ENCODE results near the gene LRCOL1.

Gene LRCOL1

DNA sequence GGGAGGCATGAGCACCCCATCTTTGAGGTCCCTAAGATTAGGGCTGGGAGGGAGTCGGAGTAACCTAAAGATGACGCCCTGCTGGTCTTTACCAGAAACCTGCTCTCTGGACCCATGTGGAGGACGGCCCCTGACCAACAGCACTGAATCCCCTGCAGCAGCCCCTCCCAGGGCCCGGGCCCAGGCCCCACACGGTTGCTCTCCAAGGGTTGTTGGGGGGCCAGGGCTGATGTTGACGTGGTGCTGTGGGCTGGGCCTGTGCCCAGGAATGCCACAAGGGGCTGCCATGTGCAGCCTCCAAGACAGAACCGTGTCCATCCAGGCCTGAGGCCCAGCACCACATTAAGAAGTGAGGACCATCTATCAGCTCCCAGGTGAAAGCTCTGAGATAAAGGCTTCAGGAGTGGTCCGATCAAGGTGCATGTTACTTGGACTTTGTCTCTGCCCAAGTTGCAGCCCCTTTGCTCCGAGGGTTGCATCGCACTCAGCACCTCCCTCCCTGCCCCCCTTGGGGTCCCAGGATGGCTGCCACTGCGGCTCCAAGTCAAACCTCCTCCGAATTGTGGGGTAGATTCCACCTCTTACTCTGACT lies 29.6 kb downstream of the LRCOL1 start:
- H3K27ac ChIP-seq: no peak overlapping the region
- TF ChIP-seq ZFX (IDR thresholded peaks at IDR 0.05; ENCODE audit: borderline replicate concordance): no peak
- TF ChIP-seq, protein P1, sequence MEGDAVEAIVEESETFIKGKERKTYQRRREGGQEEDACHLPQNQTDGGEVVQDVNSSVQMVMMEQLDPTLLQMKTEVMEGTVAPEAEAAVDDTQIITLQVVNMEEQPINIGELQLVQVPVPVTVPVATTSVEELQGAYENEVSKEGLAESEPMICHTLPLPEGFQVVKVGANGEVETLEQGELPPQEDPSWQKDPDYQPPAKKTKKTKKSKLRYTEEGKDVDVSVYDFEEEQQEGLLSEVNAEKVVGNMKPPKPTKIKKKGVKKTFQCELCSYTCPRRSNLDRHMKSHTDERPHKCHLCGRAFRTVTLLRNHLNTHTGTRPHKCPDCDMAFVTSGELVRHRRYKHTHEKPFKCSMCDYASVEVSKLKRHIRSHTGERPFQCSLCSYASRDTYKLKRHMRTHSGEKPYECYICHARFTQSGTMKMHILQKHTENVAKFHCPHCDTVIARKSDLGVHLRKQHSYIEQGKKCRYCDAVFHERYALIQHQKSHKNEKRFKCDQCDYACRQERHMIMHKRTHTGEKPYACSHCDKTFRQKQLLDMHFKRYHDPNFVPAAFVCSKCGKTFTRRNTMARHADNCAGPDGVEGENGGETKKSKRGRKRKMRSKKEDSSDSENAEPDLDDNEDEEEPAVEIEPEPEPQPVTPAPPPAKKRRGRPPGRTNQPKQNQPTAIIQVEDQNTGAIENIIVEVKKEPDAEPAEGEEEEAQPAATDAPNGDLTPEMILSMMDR (IDR thresholded peaks at IDR 0.05): no peak

DNA sequence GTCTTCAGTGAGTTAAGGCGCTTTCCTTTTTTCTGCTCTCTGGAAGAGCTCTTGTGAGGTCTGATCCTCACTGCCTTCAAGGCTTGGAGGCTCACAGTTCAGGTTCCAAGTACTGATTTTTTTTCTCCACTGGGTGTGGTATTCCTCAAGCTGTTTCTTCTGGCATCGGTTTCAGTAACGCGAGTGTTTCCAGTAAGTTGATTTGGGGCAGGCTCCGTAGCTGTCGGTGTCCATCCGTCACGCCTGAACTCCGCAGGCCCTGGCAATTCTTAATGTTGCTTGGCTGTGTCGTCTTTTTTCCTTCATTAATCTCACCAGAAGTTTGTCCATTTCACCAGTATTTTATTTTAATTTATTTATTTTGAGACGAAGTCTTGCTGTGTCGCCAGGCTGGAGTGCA lies 30.6 kb downstream of the LRCOL1 start:
- no peak for TF ChIP-seq ZFX (IDR thresholded peaks at IDR 0.05; ENCODE audit: borderline replicate concordance)

DNA sequence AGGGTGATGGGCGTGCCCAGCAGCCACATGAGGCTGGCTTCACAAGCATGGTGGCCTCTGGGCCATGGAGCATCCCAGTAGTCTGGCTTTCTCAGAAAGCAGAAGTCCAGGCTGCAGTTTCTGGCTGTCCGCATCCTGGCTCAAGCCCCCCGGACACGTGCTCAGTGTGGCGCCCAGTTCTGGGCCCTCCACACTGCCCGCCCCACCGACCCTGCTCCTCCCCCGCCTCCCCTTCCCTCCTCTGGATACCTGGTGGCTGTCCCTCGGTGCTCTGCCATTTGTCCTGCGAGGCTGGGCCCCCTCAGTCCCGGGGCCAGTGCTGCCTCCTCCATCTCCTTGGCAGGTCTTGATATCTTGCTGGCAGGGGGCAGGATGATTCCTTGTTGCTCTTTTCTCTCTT lies 31.6 kb downstream of the LRCOL1 start:
- no peak overlapping the region for H3K27ac ChIP-seq
- TF ChIP-seq ZFX (IDR thresholded peaks at IDR 0.05; ENCODE audit: borderline replicate concordance): no peak
- TF ChIP-seq, protein P1 (IDR thresholded peaks at IDR 0.05): no peak

More for the DNA sequence above, 30.6 kb downstream of the LRCOL1 start:
- H3K27ac ChIP-seq: 0 out of 2 replicates have a peak overlapping the region, but pooled peaks have one; percentile 12

DNA sequence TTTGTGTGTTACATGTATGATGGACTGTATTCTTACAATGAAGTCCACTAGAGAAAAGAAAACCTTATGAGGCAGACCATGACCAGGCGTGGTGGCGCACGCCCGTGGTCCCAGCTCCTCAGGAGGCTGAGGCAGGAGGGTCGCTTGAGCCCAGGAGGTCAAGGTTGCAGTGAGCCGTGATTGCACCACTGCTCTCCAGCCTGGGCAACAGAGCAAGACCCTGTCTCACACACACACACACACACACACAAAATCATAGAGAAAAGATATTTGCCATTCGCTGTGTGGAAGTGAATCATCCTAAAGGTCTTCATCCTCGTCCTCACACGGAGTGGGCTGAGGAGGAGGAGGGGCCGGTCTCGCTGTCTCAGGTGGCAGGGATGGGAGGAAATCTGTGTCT lies 32.3 kb downstream of the LRCOL1 start:
- H3K27ac ChIP-seq: no peak overlapping the region
- TF ChIP-seq, protein P1 (IDR thresholded peaks at IDR 0.05): no peak
- TF ChIP-seq ZFX (IDR thresholded peaks at IDR 0.05; ENCODE audit: borderline replicate concordance): no peak

DNA sequence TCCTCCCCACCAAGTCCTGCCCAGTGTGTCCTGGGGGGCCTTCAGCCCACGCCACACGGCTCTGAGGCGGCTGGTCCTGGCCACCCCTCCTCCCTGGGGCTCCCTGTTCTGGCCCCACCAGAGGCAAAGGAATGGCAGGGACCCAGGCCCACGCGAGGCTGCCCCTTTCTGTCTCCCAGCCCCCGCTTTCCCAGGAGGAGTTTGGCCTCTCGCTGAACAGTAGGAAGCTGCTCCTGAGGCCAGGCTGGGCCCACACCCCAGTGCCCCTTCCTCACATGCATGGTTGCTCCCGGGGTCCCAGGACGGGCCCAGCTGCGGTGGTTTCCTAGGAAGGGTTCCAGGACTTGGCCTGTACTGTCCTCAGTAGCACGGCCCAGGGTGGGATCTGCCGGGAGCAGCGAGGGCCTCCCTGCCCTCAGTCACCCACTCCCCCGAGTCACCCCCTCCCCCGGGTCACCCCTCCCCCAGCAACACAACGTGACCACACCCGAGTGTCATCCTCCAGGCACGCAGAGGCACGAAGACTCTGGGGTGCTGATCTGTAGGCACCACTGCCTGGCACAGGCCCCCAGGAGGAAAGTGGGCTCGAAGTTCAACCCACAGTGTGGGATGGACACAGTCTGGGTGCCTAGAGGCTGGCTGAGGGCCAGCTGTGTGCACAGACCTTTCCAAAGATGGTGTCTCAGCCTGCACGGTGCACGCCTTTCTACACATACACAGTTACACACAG lies 33.0 kb downstream of the LRCOL1 start:
- no peak overlapping the region for H3K27ac ChIP-seq
- TF ChIP-seq, protein P1 (IDR thresholded peaks at IDR 0.05): no peak
- TF ChIP-seq ZFX (IDR thresholded peaks at IDR 0.05; ENCODE audit: borderline replicate concordance): no peak

DNA sequence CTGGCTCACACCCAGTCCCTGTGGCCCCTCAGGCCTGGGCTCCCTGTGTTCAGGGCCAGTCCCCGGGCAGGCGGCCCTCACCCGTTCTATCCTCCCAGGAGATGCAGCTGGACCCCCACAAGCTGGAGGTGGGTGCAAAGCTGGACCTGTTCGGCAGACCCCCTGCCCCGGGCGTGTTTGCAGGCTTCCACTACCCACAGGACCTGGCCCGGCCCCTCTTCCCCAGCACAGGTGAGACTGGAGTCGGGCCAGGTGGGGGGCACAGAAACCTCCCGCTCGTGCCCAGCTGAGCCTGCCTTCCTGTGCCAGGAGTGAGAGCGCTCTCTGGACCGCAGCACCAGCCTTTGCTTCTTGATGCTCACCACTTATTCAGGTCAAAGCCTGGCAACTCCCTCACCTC lies 33.7 kb downstream of the LRCOL1 start:
- TF ChIP-seq ZFX (IDR thresholded peaks at IDR 0.05; ENCODE audit: borderline replicate concordance): no peak
- TF ChIP-seq, protein P1 (IDR thresholded peaks at IDR 0.05): no peak
- H3K27ac ChIP-seq: no peak overlapping the region

DNA sequence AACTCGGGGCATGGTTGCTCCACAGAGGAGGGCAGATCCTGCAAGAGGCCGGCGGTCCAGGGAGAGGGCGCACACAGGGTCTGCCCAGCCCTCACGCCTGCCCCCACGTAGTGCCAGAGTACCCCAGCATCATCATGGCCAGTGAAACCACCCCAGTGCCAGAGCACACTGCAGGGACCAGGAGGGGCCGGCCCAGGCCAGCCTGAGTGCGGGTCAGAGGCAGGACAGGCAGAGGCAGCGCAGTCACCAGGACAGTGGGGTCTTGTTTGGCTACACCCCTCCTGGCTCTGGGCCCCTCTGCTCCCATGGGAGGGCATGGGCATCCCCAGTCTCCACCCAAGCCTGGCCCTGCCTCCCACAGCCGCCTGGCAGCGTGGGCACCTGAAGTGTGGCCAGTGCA lies 34.7 kb downstream of the LRCOL1 start:
- no peak for TF ChIP-seq ZFX (IDR thresholded peaks at IDR 0.05; ENCODE audit: borderline replicate concordance)
- TF ChIP-seq, protein P1 (IDR thresholded peaks at IDR 0.05): no peak
- no peak overlapping the region for H3K27ac ChIP-seq
